ENCODE results near the gene ALB.

Gene ALB

DNA sequence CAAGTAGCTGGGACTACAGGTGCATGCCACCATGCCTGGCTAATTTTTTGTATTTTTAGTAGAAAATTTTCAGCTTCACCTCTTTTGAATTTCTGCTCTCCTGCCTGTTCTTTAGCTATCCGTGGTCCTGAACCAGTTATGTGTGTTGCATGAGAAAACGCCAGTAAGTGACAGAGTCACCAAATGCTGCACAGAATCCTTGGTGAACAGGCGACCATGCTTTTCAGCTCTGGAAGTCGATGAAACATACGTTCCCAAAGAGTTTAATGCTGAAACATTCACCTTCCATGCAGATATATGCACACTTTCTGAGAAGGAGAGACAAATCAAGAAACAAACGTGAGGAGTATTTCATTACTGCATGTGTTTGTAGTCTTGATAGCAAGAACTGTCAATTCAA is 13.9 kb downstream of the ALB start:
- TF ChIP-seq, protein P1, sequence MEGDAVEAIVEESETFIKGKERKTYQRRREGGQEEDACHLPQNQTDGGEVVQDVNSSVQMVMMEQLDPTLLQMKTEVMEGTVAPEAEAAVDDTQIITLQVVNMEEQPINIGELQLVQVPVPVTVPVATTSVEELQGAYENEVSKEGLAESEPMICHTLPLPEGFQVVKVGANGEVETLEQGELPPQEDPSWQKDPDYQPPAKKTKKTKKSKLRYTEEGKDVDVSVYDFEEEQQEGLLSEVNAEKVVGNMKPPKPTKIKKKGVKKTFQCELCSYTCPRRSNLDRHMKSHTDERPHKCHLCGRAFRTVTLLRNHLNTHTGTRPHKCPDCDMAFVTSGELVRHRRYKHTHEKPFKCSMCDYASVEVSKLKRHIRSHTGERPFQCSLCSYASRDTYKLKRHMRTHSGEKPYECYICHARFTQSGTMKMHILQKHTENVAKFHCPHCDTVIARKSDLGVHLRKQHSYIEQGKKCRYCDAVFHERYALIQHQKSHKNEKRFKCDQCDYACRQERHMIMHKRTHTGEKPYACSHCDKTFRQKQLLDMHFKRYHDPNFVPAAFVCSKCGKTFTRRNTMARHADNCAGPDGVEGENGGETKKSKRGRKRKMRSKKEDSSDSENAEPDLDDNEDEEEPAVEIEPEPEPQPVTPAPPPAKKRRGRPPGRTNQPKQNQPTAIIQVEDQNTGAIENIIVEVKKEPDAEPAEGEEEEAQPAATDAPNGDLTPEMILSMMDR (IDR thresholded peaks at IDR 0.05; ENCODE audit: low read length), result no peak
- no peak for TF ChIP-seq EZH2 (IDR thresholded peaks at IDR 0.05; ENCODE audit: borderline replicate concordance, low read length)

DNA sequence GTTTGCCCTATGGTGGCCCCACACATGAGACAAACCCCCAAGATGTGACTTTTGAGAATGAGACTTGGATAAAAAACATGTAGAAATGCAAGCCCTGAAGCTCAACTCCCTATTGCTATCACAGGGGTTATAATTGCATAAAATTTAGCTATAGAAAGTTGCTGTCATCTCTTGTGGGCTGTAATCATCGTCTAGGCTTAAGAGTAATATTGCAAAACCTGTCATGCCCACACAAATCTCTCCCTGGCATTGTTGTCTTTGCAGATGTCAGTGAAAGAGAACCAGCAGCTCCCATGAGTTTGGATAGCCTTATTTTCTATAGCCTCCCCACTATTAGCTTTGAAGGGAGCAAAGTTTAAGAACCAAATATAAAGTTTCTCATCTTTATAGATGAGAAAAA is 14.6 kb downstream of the ALB start:
- H4K20me1 ChIP-seq (ENCODE audit: insufficient read depth, low read length), result no peaks in the 10 kb centered on the region
- H3F3A ChIP-seq (ENCODE audit: insufficient read depth, low read length), result no peaks in the 10 kb centered on the region
- H3K4me2 ChIP-seq (ENCODE audit: low read length), result no peak overlapping the region
- H2AFZ ChIP-seq (ENCODE audit: low read length), result no peak overlapping the region
- H3K9me3 ChIP-seq (ENCODE audit: low read length), result no peaks in the 10 kb centered on the region
- H3K79me2 ChIP-seq (ENCODE audit: insufficient read depth, low read length), result no peaks in the 10 kb centered on the region
- H3K27ac ChIP-seq (ENCODE audit: low read depth, low read length, poor library complexity, severe bottlenecking), result no peak overlapping the region
- no peak overlapping the region for H3K4me3 ChIP-seq (ENCODE audit: low read depth, low read length, poor library complexity, severe bottlenecking)
- H3K36me3 ChIP-seq (ENCODE audit: insufficient read depth, low read length), result no peaks in the 10 kb centered on the region
- H3K4me1 ChIP-seq (ENCODE audit: insufficient read depth, low read length, severe bottlenecking), result no peaks in the 10 kb centered on the region
- no peaks in the 10 kb centered on the region for H3K9me2 ChIP-seq (ENCODE audit: low read depth, low read length)
- H3K27me3 ChIP-seq (ENCODE audit: insufficient read depth, low read length), result no peaks in the 10 kb centered on the region
- TF ChIP-seq, protein P1 (IDR thresholded peaks at IDR 0.05; ENCODE audit: low read length), result no peak
- no peak overlapping the region for H3K9ac ChIP-seq (ENCODE audit: low read length)

More for the DNA sequence above, 13.9 kb downstream of the ALB start:
- no peaks in the 10 kb centered on the region for H3K9me3 ChIP-seq (ENCODE audit: low read length)
- H3F3A ChIP-seq (ENCODE audit: insufficient read depth, low read length), result no peaks in the 10 kb centered on the region
- H3K9ac ChIP-seq (ENCODE audit: low read length), result no peak overlapping the region
- no peaks in the 10 kb centered on the region for H3K9me2 ChIP-seq (ENCODE audit: low read depth, low read length)
- no peak overlapping the region for H3K4me2 ChIP-seq (ENCODE audit: low read length)
- H3K27ac ChIP-seq (ENCODE audit: low read depth, low read length, poor library complexity, severe bottlenecking), result no peak overlapping the region
- H4K20me1 ChIP-seq (ENCODE audit: insufficient read depth, low read length), result no peaks in the 10 kb centered on the region
- H3K36me3 ChIP-seq (ENCODE audit: insufficient read depth, low read length), result no peaks in the 10 kb centered on the region
- no peaks in the 10 kb centered on the region for H3K79me2 ChIP-seq (ENCODE audit: insufficient read depth, low read length)
- no peak overlapping the region for H3K4me3 ChIP-seq (ENCODE audit: low read depth, low read length, poor library complexity, severe bottlenecking)
- H2AFZ ChIP-seq (ENCODE audit: low read length), result no peak overlapping the region
- H3K27me3 ChIP-seq (ENCODE audit: insufficient read depth, low read length), result no peaks in the 10 kb centered on the region
- no peaks in the 10 kb centered on the region for H3K4me1 ChIP-seq (ENCODE audit: insufficient read depth, low read length, severe bottlenecking)

DNA sequence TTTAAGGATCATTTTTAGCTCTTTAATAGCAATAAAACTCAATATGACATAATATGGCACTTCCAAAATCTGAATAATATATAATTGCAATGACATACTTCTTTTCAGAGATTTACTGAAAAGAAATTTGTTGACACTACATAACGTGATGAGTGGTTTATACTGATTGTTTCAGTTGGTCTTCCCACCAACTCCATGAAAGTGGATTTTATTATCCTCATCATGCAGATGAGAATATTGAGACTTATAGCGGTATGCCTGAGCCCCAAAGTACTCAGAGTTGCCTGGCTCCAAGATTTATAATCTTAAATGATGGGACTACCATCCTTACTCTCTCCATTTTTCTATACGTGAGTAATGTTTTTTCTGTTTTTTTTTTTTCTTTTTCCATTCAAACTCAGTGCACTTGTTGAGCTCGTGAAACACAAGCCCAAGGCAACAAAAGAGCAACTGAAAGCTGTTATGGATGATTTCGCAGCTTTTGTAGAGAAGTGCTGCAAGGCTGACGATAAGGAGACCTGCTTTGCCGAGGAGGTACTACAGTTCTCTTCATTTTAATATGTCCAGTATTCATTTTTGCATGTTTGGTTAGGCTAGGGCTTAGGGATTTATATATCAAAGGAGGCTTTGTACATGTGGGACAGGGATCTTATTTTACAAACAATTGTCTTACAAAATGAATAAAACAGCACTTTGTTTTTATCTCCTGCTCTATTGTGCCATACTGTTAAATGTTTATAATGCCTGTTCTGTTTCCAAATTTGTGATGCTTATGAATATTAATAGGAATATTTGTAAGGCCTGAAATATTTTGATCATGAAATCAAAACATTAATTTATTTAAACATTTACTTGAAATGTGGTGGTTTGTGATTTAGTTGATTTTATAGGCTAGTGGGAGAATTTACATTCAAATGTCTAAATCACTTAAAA is 15.3 kb downstream of the ALB start:
- Histone ChIP-seq H3F3A (ENCODE audit: insufficient read depth, low read length) (no peaks in the 10 kb centered on the region), H3K4me2 (ENCODE audit: low read length) (no peak overlapping the region), H3K36me3 (ENCODE audit: insufficient read depth, low read length) (no peaks in the 10 kb centered on the region), H3K4me1 (ENCODE audit: insufficient read depth, low read length, severe bottlenecking) (no peaks in the 10 kb centered on the region), H3K27me3 (ENCODE audit: insufficient read depth, low read length) (no peaks in the 10 kb centered on the region), H3K4me3 (ENCODE audit: low read depth, low read length, poor library complexity, severe bottlenecking) (no peak overlapping the region), H2AFZ (ENCODE audit: low read length) (no peak overlapping the region), H3K27ac (ENCODE audit: low read depth, low read length, poor library complexity, severe bottlenecking) (no peak overlapping the region), H3K9me2 (ENCODE audit: low read depth, low read length) (no peaks in the 10 kb centered on the region), H3K79me2 (ENCODE audit: insufficient read depth, low read length) (no peaks in the 10 kb centered on the region), H4K20me1 (ENCODE audit: insufficient read depth, low read length) (no peaks in the 10 kb centered on the region), H3K9ac (ENCODE audit: low read length) (no peak overlapping the region), H3K9me3 (ENCODE audit: low read length) (no peaks in the 10 kb centered on the region)
- TF ChIP-seq, protein P1 (IDR thresholded peaks at IDR 0.05; ENCODE audit: low read length), result no peak
- TF ChIP-seq EZH2 (IDR thresholded peaks at IDR 0.05; ENCODE audit: borderline replicate concordance, low read length), result no peak
